Measurements from ENCODE around the gene XRCC3. TPM values are rescaled to one million over a fixed set of nuclear protein-coding genes. Genes with fewer than 3 reads are reported as not detected.

XRCC3 gene
- total and polyA plus RNA-seq, 2 donors (not counting 3 experiments of a cell fraction or from before 2014, with no cell fraction given), result 13.6 to 27.2 TPM

- Histone ChIP-seq H3K9me3 (replicated peaks; ENCODE audit: control insufficient read depth, insufficient read depth, low read length) (no peaks in the 10 kb centered on the region), H3K79me2 (ENCODE audit: control insufficient read depth, insufficient read depth, low read length) (peaks cover 2% of the 10 kb centered on the region), H3K4me3 (replicated peaks in 1 of 3; ENCODE audit: insufficient read depth in 1 of 3, low read depth in 1 of 3, low read length in 3 of 3) (no peak overlapping the region), H3K9ac (replicated peaks; ENCODE audit: extremely low read depth, insufficient read depth, low read length) (no peak overlapping the region), H3K4me1 (ENCODE audit: control insufficient read depth, extremely low read depth, insufficient read depth, low read length) (peaks cover 9% of the 10 kb centered on the region), H3K36me3 (ENCODE audit: control insufficient read depth in 2 of 2, extremely low read depth in 1 of 2, insufficient read depth in 2 of 2, low read length in 2 of 2) (peaks cover 6 to 34% of the 10 kb centered on the region in 2 experiments), H3K9me1 (replicated peaks; ENCODE audit: control insufficient read depth, extremely low read depth, insufficient read depth, low read length) (no peaks in the 10 kb centered on the region), H3K4me2 (ENCODE audit: insufficient read depth, low read length) (no peak overlapping the region), H4K20me1 (replicated peaks; ENCODE audit: control insufficient read depth, extremely low read depth, insufficient read depth, low read length) (no peaks in the 10 kb centered on the region), H2AFZ (ENCODE audit: low read depth, low read length) (no peak overlapping the region), H3K27me3 (ENCODE audit: control insufficient read depth in 2 of 2, insufficient read depth in 2 of 2, low read length in 2 of 2) (no peaks in the 10 kb centered on the region), H3K27ac (ENCODE audit: insufficient read depth, low read depth, low read length) (no peak overlapping the region)
- CTCF ChIA-PET, result interaction anchor here (1.1 kb wide), 1 partner anchor 10 kb away, joined by 3 read pairs; no protein-coding TSS in a partner anchor
- FAIRE-seq, result peak; percentile 66
- POLR2A ChIA-PET, result no interaction called here
- DNase-seq (ENCODE audit: low read depth, low spot score), result peak; percentile 71
- dilution Hi-C loops (cut with MboI; ENCODE audit: extremely low pct_ligation_motif_present, low sequenced_read_pairs) (no loop called here), intact Hi-C loops (cut with micrococcal nuclease) (no loop called here)
- BruUV-seq (replicated peaks), result TSS peak; percentile 1
- TF ChIP-seq GATA2 (IDR thresholded peaks at IDR 0.05; ENCODE audit: insufficient read depth, insufficient read length, low read depth, low read length), result no peak
- TF ChIP-seq MAX (IDR thresholded peaks at IDR 0.05; ENCODE audit: insufficient read depth, insufficient read length), result no peak
- TF ChIP-seq POLR2A (IDR thresholded peaks at IDR 0.05; ENCODE audit: low read depth, low read length), result peak; percentile 28
- peak; percentile 42 for TF ChIP-seq POLR2AphosphoS5 (IDR thresholded peaks at IDR 0.05; ENCODE audit: insufficient read depth, low read depth, low read length)
- TF ChIP-seq CTCF (IDR thresholded peaks at IDR 0.05; ENCODE audit: extremely low read depth in 1 of 2, insufficient read depth in 1 of 2, low read depth in 1 of 2, low read length in 2 of 2), result no peak
These were observed 18.7 kb downstream of the XRCC3 start for GRCh38 chr14:103696466-103697071.

- no peak overlapping the region for H3K4me2 ChIP-seq (ENCODE audit: insufficient read depth, low read length)
- H3K4me1 ChIP-seq (ENCODE audit: control insufficient read depth, extremely low read depth, insufficient read depth, low read length), result peaks cover 9% of the 10 kb centered on the region
- H3K4me3 ChIP-seq (replicated peaks in 1 of 3; ENCODE audit: insufficient read depth in 1 of 3, low read depth in 1 of 3, low read length in 3 of 3), result no peak overlapping the region
- no peaks in the 10 kb centered on the region for H3K9me3 ChIP-seq (replicated peaks; ENCODE audit: control insufficient read depth, insufficient read depth, low read length)
- DNase-seq (ENCODE audit: low read depth, low spot score) (no peak), FAIRE-seq (no peak)
- H3K27me3 ChIP-seq (ENCODE audit: control insufficient read depth in 2 of 2, insufficient read depth in 2 of 2, low read length in 2 of 2), result no peaks in the 10 kb centered on the region
- no peaks in the 10 kb centered on the region for H3K9me1 ChIP-seq (replicated peaks; ENCODE audit: control insufficient read depth, extremely low read depth, insufficient read depth, low read length)
- H3K27ac ChIP-seq (ENCODE audit: insufficient read depth, low read depth, low read length), result no peak overlapping the region
- no peaks in the 10 kb centered on the region for H4K20me1 ChIP-seq (replicated peaks; ENCODE audit: control insufficient read depth, extremely low read depth, insufficient read depth, low read length)
- TF ChIP-seq CTCF (IDR thresholded peaks at IDR 0.05; ENCODE audit: extremely low read depth in 1 of 2, insufficient read depth in 1 of 2, low read depth in 1 of 2, low read length in 2 of 2), result no peak
- TF ChIP-seq POLR2A (IDR thresholded peaks at IDR 0.05; ENCODE audit: low read depth, low read length), result no peak
- TF ChIP-seq MAX (IDR thresholded peaks at IDR 0.05; ENCODE audit: insufficient read depth, insufficient read length), result no peak
- no peak for TF ChIP-seq JUN (IDR thresholded peaks at IDR 0.05; ENCODE audit: borderline replicate concordance, insufficient read depth, insufficient read length, low read depth)
- no peak for TF ChIP-seq EZH2 (IDR thresholded peaks at IDR 0.05; ENCODE audit: borderline replicate concordance, low read depth, low read length, severe bottlenecking)
- H3K79me2 ChIP-seq (ENCODE audit: control insufficient read depth, insufficient read depth, low read length), result peaks cover 2% of the 10 kb centered on the region
- ChIA-PET POLR2A (no interaction called here), CTCF (no interaction called here)
- peaks cover 6 to 34% of the 10 kb centered on the region in 2 experiments for H3K36me3 ChIP-seq (ENCODE audit: control insufficient read depth in 2 of 2, extremely low read depth in 1 of 2, insufficient read depth in 2 of 2, low read length in 2 of 2)
- H2AFZ ChIP-seq (ENCODE audit: low read depth, low read length), result no peak overlapping the region
- no peak overlapping the region for H3K9ac ChIP-seq (replicated peaks; ENCODE audit: extremely low read depth, insufficient read depth, low read length)
- BruUV-seq (replicated peaks), result no TSS peak
- dilution Hi-C loops (cut with MboI; ENCODE audit: extremely low pct_ligation_motif_present, low sequenced_read_pairs) (no loop called here), intact Hi-C loops (cut with micrococcal nuclease) (no loop called here)
These were observed 19.2 kb downstream of the XRCC3 start for GRCh38 chr14:103696070-103696402.

All from endothelial cell of umbilical vein (primary cell).